Trophoblast cell (in vitro differentiated cells and primary cell): Measurements from ENCODE around the gene CACNA1C.

Experiments used
- DNase-seq, 2 donors: peaks; one replicate each; pipeline ENCODE4 v3.0.0-alpha.2; 2016
- H2AFZ ChIP-seq: 2 replicates; pipeline ENCODE4 v1.6.1; 2013; ENCODE audit warnings: low read length, moderate library complexity, mild to moderate bottlenecking; ENCODE audit not compliant: insufficient read depth, poor library complexity
- H2AK5ac ChIP-seq: 2 replicates; pipeline ENCODE4 v1.6.1; 2013; ENCODE audit warnings: mild to moderate bottlenecking, low read length
- H2BK120ac ChIP-seq: 2 replicates; pipeline ENCODE4 v1.6.1; 2013; ENCODE audit warnings: low read length, mild to moderate bottlenecking, moderate library complexity; ENCODE audit not compliant: insufficient read depth, poor library complexity
- H2BK12ac ChIP-seq: 2 replicates; pipeline ENCODE4 v1.6.1; 2013; ENCODE audit warnings: mild to moderate bottlenecking, low read length, moderate library complexity
- H2BK5ac ChIP-seq: 2 replicates; pipeline ENCODE4 v1.6.1; 2013; ENCODE audit warnings: low read length, low read depth, moderate library complexity, mild to moderate bottlenecking; ENCODE audit not compliant: poor library complexity
- H3K14ac ChIP-seq: 2 replicates; pipeline ENCODE4 v1.6.1; 2013; ENCODE audit warnings: mild to moderate bottlenecking, low read length
- H3K18ac ChIP-seq: 2 replicates; pipeline ENCODE4 v1.6.1; 2013; ENCODE audit warnings: mild to moderate bottlenecking, low read length
- H3K23ac ChIP-seq: 2 replicates; pipeline ENCODE4 v1.6.1; 2013; ENCODE audit warnings: low read length
- H3K27ac ChIP-seq: 2 replicates; pipeline ENCODE4 v1.5.1; 2013; ENCODE audit warnings: low read depth, mild to moderate bottlenecking, inconsistent platforms, low read length, moderate library complexity
- H3K27me3 ChIP-seq: 2 replicates; pipeline ENCODE4 v1.6.1; 2013; ENCODE audit warnings: inconsistent platforms, mild to moderate bottlenecking, low read length, moderate library complexity; ENCODE audit not compliant: insufficient read depth
- H3K36me3 ChIP-seq, 2 experiments: 1 replicate in 1 of 2; 2 replicates in 1 of 2; pipeline ENCODE4 v1.6.1; 2013; ENCODE audit warnings: low read length in 2 of 2, mild to moderate bottlenecking in 2 of 2, moderate library complexity in 1 of 2; ENCODE audit not compliant: insufficient read depth in 2 of 2, control insufficient read depth in 1 of 2
- H3K4ac ChIP-seq: 2 replicates; pipeline ENCODE4 v1.6.1; 2013; ENCODE audit warnings: low read depth, mild to moderate bottlenecking, low read length, moderate library complexity
- H3K4me1 ChIP-seq, 2 experiments: 1 replicate in 1 of 2; 2 replicates in 1 of 2; pipeline ENCODE4 v1.6.1; 2013; ENCODE audit warnings: low read length in 2 of 2, mild to moderate bottlenecking in 2 of 2, moderate library complexity in 1 of 2; ENCODE audit not compliant: insufficient read depth in 2 of 2, control insufficient read depth in 1 of 2
- H3K4me2 ChIP-seq: 2 replicates; pipeline ENCODE4 v1.6.1; 2013; ENCODE audit warnings: inconsistent platforms, mild to moderate bottlenecking, low read length, moderate library complexity
- H3K4me3 ChIP-seq: 2 replicates; pipeline ENCODE4 v1.5.1; 2013; ENCODE audit warnings: mild to moderate bottlenecking, low read depth, low read length, inconsistent platforms
- H3K79me1 ChIP-seq: one replicate; pipeline ENCODE4 v1.6.1; 2013; ENCODE audit warnings: low read length
- H3K79me2 ChIP-seq: 2 replicates; pipeline ENCODE4 v1.6.1; 2013; ENCODE audit warnings: low read length, mild to moderate bottlenecking; ENCODE audit not compliant: control insufficient read depth, insufficient read depth, poor library complexity
- H3K9ac ChIP-seq: 2 replicates; pipeline ENCODE4 v1.6.1; 2013; ENCODE audit warnings: mild to moderate bottlenecking, low read length
- H3K9me3 ChIP-seq: 2 replicates; pipeline ENCODE4 v1.6.1; 2013; ENCODE audit warnings: low read depth, mild to moderate bottlenecking, control low read depth, inconsistent platforms, low read length; ENCODE audit not compliant: insufficient read depth
- H4K12ac ChIP-seq: 2 replicates; pipeline ENCODE4 v1.6.1; 2013; ENCODE audit warnings: low read depth, mild to moderate bottlenecking, low read length, moderate library complexity
- H4K8ac ChIP-seq: 2 replicates; pipeline ENCODE4 v1.6.1; 2013; ENCODE audit warnings: low read depth, mild to moderate bottlenecking, low read length, moderate library complexity
- H4K91ac ChIP-seq: one replicate; pipeline ENCODE4 v1.6.1; 2013; ENCODE audit warnings: low read depth, mild to moderate bottlenecking, low read length, moderate library complexity
- WGBS: extraction: QIAGEN DNeasy Blood & Tissue Kit; methylation state at CpG from one replicate; pipeline ENCODE4 v1.1.7; 2013; ENCODE audit warnings: missing lambda C conversion rate; ENCODE audit not compliant: insufficient read length, insufficient coverage; ENCODE audit errors: extremely low coverage; 5-methylcytosine and 5-hydroxymethylcytosine counted together

CACNA1C gene

GRCh38 chr12:2539938-2540337 is 487.2 kb downstream of the CACNA1C start:
- Histone ChIP-seq H3K18ac (no peak overlapping the region), H4K91ac (no peak overlapping the region), H2AK5ac (no peak overlapping the region), H3K4ac (no peak overlapping the region), H4K12ac (no peak overlapping the region), H3K4me3 (no peak overlapping the region), H3K27me3 (no peaks in the 10 kb centered on the region), H3K23ac (no peak overlapping the region), H3K9ac (no peak overlapping the region), H3K36me3 (peaks cover 2 to 3% of the 10 kb centered on the region in 2 experiments), H2BK120ac (no peak overlapping the region), H3K14ac (no peak overlapping the region), H3K4me1 (peaks cover 0 to 1% of the 10 kb centered on the region in 2 experiments), H3K9me3 (no peaks in the 10 kb centered on the region), H3K27ac (no peak overlapping the region), H3K79me1 (no peaks in the 10 kb centered on the region), H3K4me2 (no peak overlapping the region), H2AFZ (no peak overlapping the region), H2BK5ac (no peak overlapping the region), H4K8ac (no peak overlapping the region), H2BK12ac (no peak overlapping the region), H3K79me2 (no peaks in the 10 kb centered on the region)
- no peak for DNase-seq
- WGBS = no CpG with 5 or more reads among the region's 8 CpGs

- no peak overlapping the region for H3K4me2 ChIP-seq
- no peak overlapping the region for H4K12ac ChIP-seq
- H2BK12ac ChIP-seq = no peak overlapping the region
- H3K14ac ChIP-seq = no peak overlapping the region
- H3K4me1 ChIP-seq = peaks cover 0 to 1% of the 10 kb centered on the region in 2 experiments
- no peak overlapping the region for H4K8ac ChIP-seq
- no peaks in the 10 kb centered on the region for H3K9me3 ChIP-seq
- no peak overlapping the region for H3K9ac ChIP-seq
- no peaks in the 10 kb centered on the region for H3K79me2 ChIP-seq
- no peak overlapping the region for H3K4me3 ChIP-seq
- H2BK5ac ChIP-seq = no peak overlapping the region
- no peak overlapping the region for H3K4ac ChIP-seq
- no peaks in the 10 kb centered on the region for H3K27me3 ChIP-seq
- peaks cover 2 to 3% of the 10 kb centered on the region in 2 experiments for H3K36me3 ChIP-seq
- WGBS = no CpG with 5 or more reads among the region's 13 CpGs
- H3K27ac ChIP-seq = no peak overlapping the region
- no peaks in the 10 kb centered on the region for H3K79me1 ChIP-seq
- H2BK120ac ChIP-seq = no peak overlapping the region
- no peak for DNase-seq
- no peak overlapping the region for H3K23ac ChIP-seq
- H4K91ac ChIP-seq = no peak overlapping the region
- no peak overlapping the region for H2AK5ac ChIP-seq
- H3K18ac ChIP-seq = no peak overlapping the region
- no peak overlapping the region for H2AFZ ChIP-seq
Measured at GRCh38 chr12:2540535-2540941, 487.8 kb downstream of the CACNA1C start.

- Histone ChIP-seq H3K18ac (no peak overlapping the region), H2BK120ac (no peak overlapping the region), H4K8ac (no peak overlapping the region), H2BK5ac (no peak overlapping the region), H3K23ac (no peak overlapping the region), H3K4me2 (no peak overlapping the region), H3K27ac (no peak overlapping the region), H2AFZ (no peak overlapping the region), H3K9me3 (no peaks in the 10 kb centered on the region), H3K4me1 (peaks cover 0 to 1% of the 10 kb centered on the region in 2 experiments), H2BK12ac (no peak overlapping the region), H4K12ac (no peak overlapping the region), H3K79me1 (no peaks in the 10 kb centered on the region), H2AK5ac (no peak overlapping the region), H3K27me3 (no peaks in the 10 kb centered on the region), H3K4me3 (no peak overlapping the region), H4K91ac (no peak overlapping the region), H3K79me2 (no peaks in the 10 kb centered on the region), H3K4ac (no peak overlapping the region), H3K14ac (no peak overlapping the region), H3K9ac (no peak overlapping the region), H3K36me3 (peaks cover 2 to 7% of the 10 kb centered on the region in 2 experiments)
- no CpG with 5 or more reads among the region's 13 CpGs for WGBS
- DNase-seq = no peak
Measured at GRCh38 chr12:2541631-2542204, 488.9 kb downstream of the CACNA1C start.

GRCh38 chr12:2543801-2544200 is 491.0 kb downstream of the CACNA1C start:
- Histone ChIP-seq H3K14ac (no peak overlapping the region), H3K27me3 (no peaks in the 10 kb centered on the region), H3K27ac (no peak overlapping the region), H2BK120ac (no peak overlapping the region), H3K79me2 (no peaks in the 10 kb centered on the region), H3K4ac (no peak overlapping the region), H3K9me3 (no peaks in the 10 kb centered on the region), H2AFZ (no peak overlapping the region), H3K18ac (no peak overlapping the region), H2BK5ac (no peak overlapping the region), H4K8ac (no peak overlapping the region), H2BK12ac (no peak overlapping the region), H3K4me1 (peaks cover 0 to 1% of the 10 kb centered on the region in 2 experiments), H3K79me1 (no peaks in the 10 kb centered on the region), H3K4me3 (no peak overlapping the region), H2AK5ac (no peak overlapping the region), H4K91ac (no peak overlapping the region), H3K9ac (no peak overlapping the region), H3K4me2 (no peak overlapping the region), H3K36me3 (peaks cover 2 to 5% of the 10 kb centered on the region in 2 experiments), H3K23ac (no peak overlapping the region), H4K12ac (no peak overlapping the region)
- WGBS = no CpG with 5 or more reads among the region's 3 CpGs
- DNase-seq = no peak
